C4-2B (cell line): Measurements from ENCODE around the gene DNM3.

Source experiments
- H3K27ac ChIP-seq: fragments of 450-650 bp; 2 replicates; pipeline ENCODE4 v1.5.1; 2017
- CTCF ChIP-seq: fragments of 450-650 bp; conservative IDR thresholded peaks from 2 replicates; pipeline ENCODE4 v1.5.1; 2017; ENCODE audit warnings: mild to moderate bottlenecking
- ZFX ChIP-seq: fragments of 450-650 bp; IDR thresholded peaks from 2 replicates; pipeline ENCODE4 v1.6.1; 2017

The DNM3 gene

GRCh38 chr1:172448995-172449584 lies 607.8 kb downstream of the DNM3 start:
- no peak overlapping the region for H3K27ac ChIP-seq
- no peak for TF ChIP-seq ZFX
- TF ChIP-seq CTCF = no peak

- TF ChIP-seq ZFX (no peak), CTCF (peak; percentile 97)
- H3K27ac ChIP-seq = no peak overlapping the region
These were observed 608.6 kb downstream of the DNM3 start for GRCh38 chr1:172449585-172450523.

GRCh38 chr1:172450524-172450885 lies 609.2 kb downstream of the DNM3 start:
- TF ChIP-seq CTCF = no peak
- no peak for TF ChIP-seq ZFX
- no peak overlapping the region for H3K27ac ChIP-seq

GRCh38 chr1:172451002-172451443 lies 609.7 kb downstream of the DNM3 start:
- TF ChIP-seq CTCF (no peak), ZFX (no peak)
- H3K27ac ChIP-seq = no peak overlapping the region

- no peak overlapping the region for H3K27ac ChIP-seq
- TF ChIP-seq CTCF = no peak
- TF ChIP-seq ZFX = no peak
These were observed 611.3 kb downstream of the DNM3 start for GRCh38 chr1:172452536-172453152.

GRCh38 chr1:172453153-172453545 lies 611.9 kb downstream of the DNM3 start:
- no peak for TF ChIP-seq ZFX
- no peak overlapping the region for H3K27ac ChIP-seq

GRCh38 chr1:172453607-172454006 lies 612.3 kb downstream of the DNM3 start:
- TF ChIP-seq CTCF (no peak), ZFX (no peak)

More at GRCh38 chr1:172453607-172454006, 612.3 kb downstream of the DNM3 start:
- no peak overlapping the region for H3K27ac ChIP-seq
